ENCODE measurements around the gene PSMB5. TPM values are rescaled to one million over a fixed set of nuclear protein-coding genes. Genes with fewer than 3 reads are reported as not detected.

Gene PSMB5
- total and polyA plus RNA-seq, 2 experiments from 2014 or later: 171 to 319 TPM

DNA sequence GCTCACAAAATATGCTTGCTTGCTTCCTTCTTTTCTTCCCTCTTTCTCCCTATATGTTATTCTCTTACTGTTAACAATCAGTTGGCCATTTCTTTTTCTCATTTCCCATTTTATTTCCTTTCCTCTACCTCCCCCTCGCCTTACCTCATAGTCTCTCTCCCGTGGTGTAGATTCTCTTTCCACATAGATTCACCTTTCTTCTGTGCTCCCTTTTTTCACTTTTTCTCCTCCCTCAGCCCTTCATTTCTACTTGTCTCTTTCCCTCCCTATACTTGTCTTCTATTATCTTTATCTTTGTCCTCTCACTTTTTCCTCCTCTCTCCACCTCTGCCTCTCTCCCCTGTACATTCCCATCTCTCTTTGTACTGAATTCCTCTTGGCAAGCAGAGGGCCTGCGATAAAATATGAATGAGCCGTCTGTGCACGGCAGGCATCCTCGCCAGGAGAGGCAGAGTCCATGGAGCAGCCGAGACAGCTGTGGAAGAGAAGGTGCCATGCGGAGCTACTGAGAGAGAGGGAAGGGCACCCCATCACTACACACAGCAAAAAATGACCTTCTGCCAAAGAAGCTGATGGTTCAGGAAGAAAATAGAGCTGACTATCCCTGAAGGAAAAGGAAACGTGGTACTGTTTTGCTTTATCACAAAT lies 36.9 kb downstream of the PSMB5 start:
- no peaks in the 10 kb centered on the region for H3K36me3 ChIP-seq (replicated peaks; ENCODE audit: insufficient read depth, low read depth)
- H3K4me2 ChIP-seq: no peak overlapping the region
- no peaks in the 10 kb centered on the region for H3K9me2 ChIP-seq (replicated peaks; ENCODE audit: insufficient read depth)
- TF ChIP-seq, protein P1, sequence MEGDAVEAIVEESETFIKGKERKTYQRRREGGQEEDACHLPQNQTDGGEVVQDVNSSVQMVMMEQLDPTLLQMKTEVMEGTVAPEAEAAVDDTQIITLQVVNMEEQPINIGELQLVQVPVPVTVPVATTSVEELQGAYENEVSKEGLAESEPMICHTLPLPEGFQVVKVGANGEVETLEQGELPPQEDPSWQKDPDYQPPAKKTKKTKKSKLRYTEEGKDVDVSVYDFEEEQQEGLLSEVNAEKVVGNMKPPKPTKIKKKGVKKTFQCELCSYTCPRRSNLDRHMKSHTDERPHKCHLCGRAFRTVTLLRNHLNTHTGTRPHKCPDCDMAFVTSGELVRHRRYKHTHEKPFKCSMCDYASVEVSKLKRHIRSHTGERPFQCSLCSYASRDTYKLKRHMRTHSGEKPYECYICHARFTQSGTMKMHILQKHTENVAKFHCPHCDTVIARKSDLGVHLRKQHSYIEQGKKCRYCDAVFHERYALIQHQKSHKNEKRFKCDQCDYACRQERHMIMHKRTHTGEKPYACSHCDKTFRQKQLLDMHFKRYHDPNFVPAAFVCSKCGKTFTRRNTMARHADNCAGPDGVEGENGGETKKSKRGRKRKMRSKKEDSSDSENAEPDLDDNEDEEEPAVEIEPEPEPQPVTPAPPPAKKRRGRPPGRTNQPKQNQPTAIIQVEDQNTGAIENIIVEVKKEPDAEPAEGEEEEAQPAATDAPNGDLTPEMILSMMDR (IDR thresholded peaks at IDR 0.05; ENCODE audit: poor library complexity): no peak
- TF ChIP-seq EZH2phosphoT487 (IDR thresholded peaks at IDR 0.05; ENCODE audit: low read depth, severe bottlenecking, unreplicated experiment) (no peak), EZH2 (IDR thresholded peaks at IDR 0.05; ENCODE audit: borderline replicate concordance) (no peak)
- DNase-seq (ENCODE audit: low spot score): no peak
- H3K9me3 ChIP-seq (ENCODE audit: low read depth): no peaks in the 10 kb centered on the region
- H3K27me3 ChIP-seq: no peaks in the 10 kb centered on the region
- H3K4me3 ChIP-seq: no peak overlapping the region
- H4K20me1 ChIP-seq (ENCODE audit: insufficient read depth, poor library complexity, severe bottlenecking): no peaks in the 10 kb centered on the region
- no peak overlapping the region for H2AFZ ChIP-seq
- peak overlapping the region; percentile 28 for H3K27ac ChIP-seq
- no peaks in the 10 kb centered on the region for H3K79me2 ChIP-seq
- H3K4me1 ChIP-seq (ENCODE audit: insufficient read depth): peaks cover 10% of the 10 kb centered on the region
- WGBS (ENCODE audit: low lambda C conversion rate, missing lambda C conversion rate): 80% methylated on average over 9 of the region's 9 CpGs

DNA sequence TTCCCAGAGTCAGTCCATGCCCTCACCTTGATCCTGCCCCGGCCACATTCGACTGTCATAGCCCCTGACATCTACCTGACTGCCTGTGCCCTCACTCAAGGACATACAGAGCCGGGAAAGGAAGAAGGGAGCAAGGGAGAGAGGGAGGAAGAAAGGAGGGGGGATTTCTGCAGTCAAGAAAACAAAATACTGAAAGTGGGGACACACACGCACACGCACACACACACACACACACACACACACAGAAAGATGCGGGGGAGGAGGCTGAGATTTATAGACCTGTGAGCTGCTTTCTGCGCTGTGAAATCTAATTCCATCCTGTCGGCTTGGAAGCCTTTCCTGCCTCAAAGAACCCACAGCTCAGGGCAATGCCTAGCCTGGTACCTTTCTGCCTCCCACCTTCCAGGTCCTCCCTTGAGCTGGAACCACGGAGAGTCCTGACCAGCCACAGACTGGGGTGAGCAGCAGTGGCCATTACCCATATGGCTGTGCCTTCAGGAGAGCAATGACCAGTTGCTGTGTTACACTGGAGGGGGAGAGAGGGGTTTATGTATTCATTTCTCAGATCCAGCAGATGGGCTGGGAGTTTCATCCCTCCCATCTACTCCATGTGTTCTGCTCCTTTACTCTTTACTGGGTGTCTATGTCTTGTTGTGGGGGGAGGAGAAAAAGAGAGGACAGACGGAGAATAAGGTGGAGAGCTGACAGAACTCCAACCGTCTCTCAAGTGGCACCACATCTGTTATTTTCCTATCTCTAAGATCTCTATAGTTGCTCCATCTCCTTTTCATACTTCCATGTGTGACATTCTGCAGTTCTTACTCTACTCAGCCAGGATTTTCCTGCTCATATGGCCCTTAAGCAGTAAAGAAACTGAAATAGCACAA lies 37.7 kb downstream of the PSMB5 start:
- Histone ChIP-seq H4K20me1 (ENCODE audit: insufficient read depth, poor library complexity, severe bottlenecking) (no peaks in the 10 kb centered on the region), H3K36me3 (replicated peaks; ENCODE audit: insufficient read depth, low read depth) (no peaks in the 10 kb centered on the region), H2AFZ (no peak overlapping the region), H3K4me3 (no peak overlapping the region), H3K79me2 (no peaks in the 10 kb centered on the region), H3K27ac (peak overlapping the region; percentile 28), H3K27me3 (no peaks in the 10 kb centered on the region), H3K9me2 (replicated peaks; ENCODE audit: insufficient read depth) (no peaks in the 10 kb centered on the region), H3K4me2 (no peak overlapping the region), H3K9me3 (ENCODE audit: low read depth) (no peaks in the 10 kb centered on the region), H3K4me1 (ENCODE audit: insufficient read depth) (peaks cover 10% of the 10 kb centered on the region)
- WGBS (ENCODE audit: low lambda C conversion rate, missing lambda C conversion rate): 60% methylated on average over 11 of the region's 11 CpGs
- TF ChIP-seq, protein P1 (IDR thresholded peaks at IDR 0.05; ENCODE audit: poor library complexity): no peak
- TF ChIP-seq EZH2phosphoT487 (IDR thresholded peaks at IDR 0.05; ENCODE audit: low read depth, severe bottlenecking, unreplicated experiment): no peak
- TF ChIP-seq EZH2 (IDR thresholded peaks at IDR 0.05; ENCODE audit: borderline replicate concordance): no peak
- DNase-seq (ENCODE audit: low spot score): peak; percentile 29

DNA sequence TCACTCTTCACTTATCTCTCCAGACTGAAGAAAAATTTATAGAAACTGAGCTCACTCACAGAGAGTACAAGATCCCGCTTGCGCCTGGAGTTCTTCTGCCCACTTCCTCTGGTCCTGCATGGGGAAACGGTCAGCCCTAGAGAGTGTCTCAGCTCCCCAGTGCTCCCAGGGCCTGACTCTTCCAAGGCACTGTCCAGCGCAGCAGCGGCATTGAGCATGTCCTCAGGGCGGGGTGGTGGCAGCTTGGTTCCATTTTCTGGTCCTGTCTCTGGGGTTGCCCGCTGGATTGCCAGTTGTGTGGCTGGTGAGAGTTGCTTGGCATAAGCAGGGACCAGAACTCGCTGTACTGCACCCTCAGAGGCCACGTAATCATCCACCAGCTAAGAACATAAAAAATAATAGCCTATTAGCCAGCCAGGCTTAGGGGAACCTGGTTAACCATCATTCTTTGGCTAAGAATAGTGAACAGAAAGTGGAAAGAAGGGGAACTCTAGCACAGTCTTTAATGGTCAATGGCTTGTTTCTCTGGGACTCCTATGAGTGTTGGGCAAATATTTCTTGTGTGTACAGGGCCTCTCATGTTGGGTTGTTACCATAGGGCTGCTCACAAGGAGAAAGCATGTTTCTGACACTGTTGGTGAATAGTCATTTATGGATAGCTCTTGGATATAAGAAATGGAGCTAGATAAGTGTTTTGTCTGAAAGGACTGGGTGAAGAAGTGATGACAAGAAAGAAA lies 38.6 kb downstream of the PSMB5 start:
- Histone ChIP-seq H3K27me3 (no peaks in the 10 kb centered on the region), H3K9me3 (ENCODE audit: low read depth) (no peaks in the 10 kb centered on the region), H3K4me1 (ENCODE audit: insufficient read depth) (peaks cover 10% of the 10 kb centered on the region), H3K27ac (no peak overlapping the region), H3K4me2 (no peak overlapping the region), H2AFZ (no peak overlapping the region), H3K4me3 (no peak overlapping the region), H3K79me2 (no peaks in the 10 kb centered on the region), H3K36me3 (replicated peaks; ENCODE audit: insufficient read depth, low read depth) (no peaks in the 10 kb centered on the region), H4K20me1 (ENCODE audit: insufficient read depth, poor library complexity, severe bottlenecking) (no peaks in the 10 kb centered on the region), H3K9me2 (replicated peaks; ENCODE audit: insufficient read depth) (no peaks in the 10 kb centered on the region)
- no peak for DNase-seq (ENCODE audit: low spot score)
- 94% methylated on average over 9 of the region's 9 CpGs for WGBS (ENCODE audit: low lambda C conversion rate, missing lambda C conversion rate)
- TF ChIP-seq EZH2 (IDR thresholded peaks at IDR 0.05; ENCODE audit: borderline replicate concordance): no peak
- TF ChIP-seq EZH2phosphoT487 (IDR thresholded peaks at IDR 0.05; ENCODE audit: low read depth, severe bottlenecking, unreplicated experiment): no peak
- TF ChIP-seq, protein P1 (IDR thresholded peaks at IDR 0.05; ENCODE audit: poor library complexity): no peak

Measured in hepatocyte (in vitro differentiated cells).